Measurements from ENCODE around the gene TDRD6.
A peak's percentile ranks its signal among the peaks of the same experiment; 100 is the strongest.

The TDRD6 gene

DNA sequence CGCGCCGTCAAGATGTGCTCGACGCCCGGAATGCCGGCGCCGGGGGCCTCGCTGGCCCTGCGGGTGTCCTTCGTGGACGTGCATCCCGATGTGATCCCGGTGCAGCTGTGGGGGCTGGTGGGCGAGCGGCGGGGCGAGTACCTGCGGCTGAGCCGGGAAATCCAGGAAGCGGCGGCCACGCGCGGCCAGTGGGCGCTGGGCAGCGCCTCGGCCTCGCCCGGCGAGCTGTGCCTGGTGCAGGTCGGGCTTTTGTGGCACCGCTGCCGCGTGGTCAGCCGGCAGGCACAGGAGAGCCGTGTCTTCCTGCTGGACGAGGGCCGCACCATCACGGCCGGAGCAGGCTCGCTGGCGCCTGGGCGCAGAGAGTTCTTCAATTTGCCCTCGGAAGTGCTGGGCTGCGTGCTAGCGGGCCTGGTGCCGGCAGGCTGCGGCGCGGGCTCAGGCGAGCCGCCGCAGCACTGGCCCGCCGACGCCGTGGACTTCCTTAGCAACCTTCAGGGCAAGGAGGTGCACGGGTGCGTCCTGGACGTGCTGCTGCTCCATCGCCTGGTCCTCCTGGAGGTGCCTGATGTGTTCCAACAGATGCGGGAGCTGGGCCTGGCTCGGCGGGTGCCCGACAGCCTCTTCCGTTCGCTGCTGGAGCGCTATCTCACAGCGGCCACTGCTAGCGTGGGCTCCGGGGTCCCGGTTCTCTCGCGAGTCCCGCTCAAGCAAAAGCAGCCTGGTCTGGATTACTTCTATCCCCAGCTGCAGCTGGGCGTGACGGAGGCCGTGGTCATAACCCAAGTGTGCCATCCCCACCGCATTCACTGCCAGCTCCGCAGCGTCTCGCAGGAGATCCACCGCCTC lies 656 bp downstream of the TDRD6 start:
- DNase-seq (ENCODE audit: low spot score), result no peak

DNA sequence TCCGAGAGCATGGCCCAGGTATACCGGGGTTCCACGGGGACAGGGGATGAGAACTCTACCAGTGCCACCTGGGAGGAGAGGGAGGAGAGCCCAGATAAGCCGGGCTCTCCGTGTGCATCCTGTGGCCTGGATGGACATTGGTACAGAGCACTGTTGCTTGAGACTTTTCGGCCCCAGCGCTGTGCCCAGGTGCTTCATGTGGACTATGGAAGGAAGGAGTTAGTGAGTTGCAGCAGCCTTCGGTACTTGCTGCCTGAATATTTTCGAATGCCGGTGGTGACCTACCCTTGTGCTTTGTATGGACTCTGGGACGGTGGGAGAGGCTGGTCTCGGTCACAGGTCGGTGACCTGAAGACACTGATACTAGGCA lies 1.3 kb downstream of the TDRD6 start:
- DNase-seq (ENCODE audit: low spot score), result no peak

DNA sequence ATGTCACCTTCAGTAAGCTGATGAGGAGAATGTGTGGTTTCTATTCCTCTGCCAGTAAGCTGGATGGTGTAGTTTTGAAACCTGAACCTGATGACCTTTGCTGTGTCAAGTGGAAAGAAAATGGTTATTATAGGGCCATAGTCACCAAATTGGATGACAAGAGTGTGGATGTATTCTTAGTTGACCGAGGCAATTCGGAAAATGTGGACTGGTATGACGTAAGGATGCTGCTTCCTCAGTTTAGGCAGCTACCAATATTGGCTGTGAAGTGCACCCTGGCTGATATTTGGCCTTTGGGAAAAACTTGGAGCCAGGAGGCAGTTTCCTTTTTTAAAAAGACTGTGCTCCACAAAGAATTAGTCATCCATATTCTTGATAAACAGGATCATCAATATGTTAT lies 2.0 kb downstream of the TDRD6 start:
- DNase-seq (ENCODE audit: low spot score), result no peak

DNA sequence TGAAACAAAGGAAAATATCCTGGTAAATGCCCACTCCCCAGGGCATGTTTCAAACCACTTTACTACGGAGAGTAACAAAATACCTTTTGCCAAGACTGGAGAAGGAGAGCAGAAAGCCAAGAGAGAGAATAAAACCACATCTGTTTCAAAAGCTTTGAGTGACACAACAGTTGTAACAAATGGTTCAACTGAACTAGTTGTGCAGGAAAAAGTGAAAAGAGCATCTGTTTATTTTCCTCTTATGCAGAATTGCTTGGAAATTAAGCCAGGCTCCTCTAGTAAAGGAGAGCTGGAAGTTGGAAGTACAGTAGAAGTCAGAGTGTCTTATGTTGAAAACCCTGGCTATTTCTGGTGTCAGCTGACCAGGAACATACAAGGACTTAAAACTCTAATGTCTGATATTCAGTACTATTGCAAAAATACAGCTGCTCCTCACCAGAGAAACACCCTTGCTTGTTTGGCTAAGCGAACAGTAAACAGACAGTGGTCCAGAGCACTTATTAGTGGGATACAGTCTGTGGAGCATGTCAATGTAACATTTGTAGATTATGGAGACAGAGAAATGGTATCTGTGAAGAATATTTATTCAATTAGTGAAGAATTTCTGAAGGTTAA lies 2.6 kb downstream of the TDRD6 start:
- no peak for DNase-seq (ENCODE audit: low spot score)

DNA sequence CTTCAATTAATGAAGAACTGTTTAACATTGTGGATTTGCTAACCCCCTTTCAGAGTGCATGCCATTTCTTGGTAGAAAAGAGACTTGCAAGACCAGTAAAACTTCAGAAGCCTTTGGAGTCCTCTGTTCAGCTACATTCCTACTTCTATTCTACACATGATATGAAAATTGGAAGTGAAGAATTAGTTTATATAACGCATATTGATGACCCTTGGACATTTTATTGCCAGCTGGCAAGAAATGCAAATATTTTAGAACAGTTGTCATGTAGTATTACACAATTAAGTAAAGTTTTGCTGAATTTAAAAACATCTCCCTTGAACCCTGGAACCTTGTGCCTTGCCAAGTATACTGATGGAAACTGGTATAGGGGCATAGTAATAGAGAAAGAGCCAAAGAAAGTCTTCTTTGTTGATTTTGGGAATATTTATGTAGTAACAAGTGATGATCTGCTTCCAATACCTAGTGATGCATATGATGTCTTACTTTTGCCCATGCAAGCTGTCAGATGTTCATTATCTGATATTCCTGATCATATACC lies 3.3 kb downstream of the TDRD6 start:
- DNase-seq (ENCODE audit: low spot score), result no peak

- no peak for DNase-seq (ENCODE audit: low spot score)
Measured at GRCh38 chr6:46699970-46700369, 12.3 kb downstream of the TDRD6 start.

DNA sequence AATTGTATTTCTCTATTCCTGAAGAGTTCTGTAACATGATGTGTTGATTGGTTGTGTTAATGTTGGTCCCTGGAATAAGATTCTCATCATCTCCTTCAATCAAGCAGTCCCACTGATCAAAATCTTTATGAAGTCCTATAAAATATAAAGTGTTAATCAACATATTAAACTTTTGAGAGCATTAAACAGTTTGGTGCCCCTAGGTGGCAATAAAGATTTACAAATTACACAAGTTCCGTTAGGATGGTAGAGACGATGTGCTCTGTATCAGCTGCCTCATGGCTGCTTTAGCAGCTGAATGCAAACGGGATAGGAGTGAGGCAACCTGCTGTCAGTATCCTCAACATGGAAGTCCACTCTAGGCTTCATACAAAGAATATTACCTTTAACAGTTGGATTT lies 16.9 kb downstream of the TDRD6 start:
- DNase-seq (ENCODE audit: low spot score), result peak; percentile 41

DNA sequence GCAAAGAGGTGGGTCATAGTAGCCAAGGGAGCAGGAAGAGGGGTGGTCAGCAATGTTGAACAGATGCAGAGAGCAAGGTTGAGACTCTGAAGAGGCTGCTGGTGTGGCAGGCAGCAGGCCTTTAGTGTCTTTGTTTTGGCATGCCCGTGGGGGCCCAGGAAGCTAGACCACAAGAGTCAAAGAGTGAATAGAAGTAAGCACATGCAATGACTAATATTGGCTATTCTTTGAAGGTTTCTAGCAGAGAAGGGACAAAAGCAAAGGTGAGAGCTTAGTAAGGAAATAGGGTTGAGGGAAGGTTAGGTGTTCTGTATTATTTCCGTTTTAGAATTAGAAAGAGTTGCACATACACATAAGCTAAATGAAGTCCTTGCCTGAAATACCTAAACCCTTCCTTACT lies 18.8 kb downstream of the TDRD6 start:
- DNase-seq (ENCODE audit: low spot score), result no peak

- no peak for DNase-seq (ENCODE audit: low spot score)
Measured at GRCh38 chr6:46711491-46711890, 23.8 kb downstream of the TDRD6 start.

GRCh38 chr6:46715141-46715540 lies 27.5 kb downstream of the TDRD6 start:
- peak; percentile 59 for DNase-seq (ENCODE audit: low spot score)

DNA sequence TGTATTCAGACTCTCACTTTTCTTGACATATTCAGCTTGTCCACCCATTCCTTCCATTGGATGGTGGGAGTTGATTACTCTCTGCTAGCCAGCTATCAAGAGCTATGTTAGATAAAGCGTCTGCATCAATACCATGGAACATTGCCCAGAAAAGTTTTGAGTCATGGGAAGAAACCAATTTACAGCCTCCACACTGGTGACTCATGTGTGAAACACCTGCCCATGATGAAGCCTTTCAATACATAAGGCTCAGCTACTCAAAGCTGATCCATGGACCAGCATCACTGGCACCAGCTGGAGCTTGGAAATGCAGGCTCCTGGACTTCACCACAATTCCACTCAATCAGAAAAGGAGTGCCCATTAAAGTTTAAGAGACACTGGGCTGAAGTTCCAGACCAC lies 31.4 kb downstream of the TDRD6 start:
- DNase-seq (ENCODE audit: low spot score), result peak; percentile 65

DNA sequence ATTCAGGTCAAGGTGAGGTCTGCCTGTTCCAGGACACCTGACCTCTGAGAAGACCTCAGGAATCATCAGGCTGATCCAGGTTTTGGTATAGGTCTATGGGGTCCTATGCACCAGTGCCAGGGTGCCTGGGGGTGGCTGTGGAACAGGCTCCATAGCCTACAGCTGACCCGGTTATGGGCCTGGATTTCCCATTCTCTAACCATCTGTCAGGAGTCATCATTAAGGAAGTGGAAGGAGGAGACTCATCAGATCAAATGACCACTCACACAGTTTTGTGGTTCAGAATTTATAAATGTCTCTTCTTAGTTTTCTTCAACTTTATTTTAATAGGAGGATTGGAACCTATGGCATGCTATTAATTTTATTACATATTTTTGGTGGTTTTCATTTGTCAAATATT lies 32.7 kb downstream of the TDRD6 start:
- DNase-seq (ENCODE audit: low spot score), result no peak

DNA sequence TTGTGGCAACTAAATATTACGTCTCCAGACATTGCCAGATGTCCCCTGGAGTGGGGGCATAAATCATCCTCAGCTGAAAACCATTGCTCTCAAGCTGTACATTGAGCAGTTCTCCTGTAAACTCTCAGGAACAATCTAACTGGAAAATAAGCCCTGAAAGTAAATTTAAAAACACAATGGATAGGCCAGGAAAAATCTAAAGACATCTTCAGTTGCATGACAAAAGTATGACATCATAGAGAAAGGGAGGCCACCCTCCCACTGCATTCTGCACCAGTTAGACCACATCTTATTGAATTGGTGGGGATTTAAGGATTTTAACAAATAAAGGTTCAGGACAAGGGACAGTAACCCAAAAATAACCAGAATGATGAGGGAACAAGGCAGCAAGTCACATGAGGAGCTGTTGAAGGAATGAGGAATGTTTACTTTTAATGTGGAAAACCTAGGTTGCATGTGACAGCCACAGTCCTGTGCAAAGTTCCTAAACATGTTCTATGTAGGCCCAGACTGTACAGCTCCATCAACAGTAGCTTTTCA lies 42.2 kb downstream of the TDRD6 start:
- no peak for DNase-seq (ENCODE audit: low spot score)

- no peak for DNase-seq (ENCODE audit: low spot score)
Measured at GRCh38 chr6:46730921-46731461, 43.3 kb downstream of the TDRD6 start.

GRCh38 chr6:46733341-46733801 lies 45.7 kb downstream of the TDRD6 start:
- DNase-seq (ENCODE audit: low spot score), result no peak

GRCh38 chr6:46734867-46735719 lies 47.4 kb downstream of the TDRD6 start, which contains the start of gene PLA2G7:
TSS of gene PLA2G7 (minus strand) at chr6:46735375. CDS start at chr6:46722891, 12,484 bp downstream.
- no peak for DNase-seq (ENCODE audit: low spot score)

DNA sequence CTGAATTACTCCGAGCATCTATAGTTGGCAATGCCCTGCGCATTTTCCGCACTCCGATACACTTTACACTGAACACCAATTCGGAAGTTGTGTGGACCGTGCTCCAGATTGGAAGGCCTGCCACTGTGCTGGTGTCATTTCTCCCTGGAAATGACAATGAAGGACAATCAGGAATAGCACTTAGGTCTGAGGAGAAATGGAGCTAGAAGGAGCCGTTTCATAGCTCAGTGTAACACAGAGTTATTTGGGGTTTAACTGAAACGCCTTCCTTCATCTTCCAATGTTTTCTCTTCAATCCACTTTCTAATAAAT lies 48.0 kb downstream of the TDRD6 start:
- DNase-seq (ENCODE audit: low spot score), result no peak

- no peak for DNase-seq (ENCODE audit: low spot score)
Measured at GRCh38 chr6:46736906-46737305, 49.2 kb downstream of the TDRD6 start.

DNA sequence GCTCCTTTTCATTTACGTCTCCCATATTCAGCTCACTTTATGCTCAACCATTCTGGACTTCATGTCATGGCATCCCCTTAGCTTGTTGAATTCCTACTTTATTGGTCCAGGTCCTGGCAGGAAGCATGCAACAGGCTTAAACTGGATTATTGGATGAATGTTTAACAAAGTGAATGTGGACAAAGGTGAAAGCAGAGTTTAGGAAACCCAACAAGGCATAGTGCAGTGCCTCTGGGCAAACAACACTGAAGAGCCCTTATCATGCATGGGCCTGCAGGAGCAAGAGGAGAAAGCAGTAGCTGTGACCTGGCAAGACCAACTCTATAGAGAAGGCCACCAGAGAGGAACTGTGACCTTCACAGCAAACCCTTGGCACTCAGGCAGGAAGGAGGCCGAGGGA lies 53.8 kb downstream of the TDRD6 start:
- no peak for DNase-seq (ENCODE audit: low spot score)

DNA sequence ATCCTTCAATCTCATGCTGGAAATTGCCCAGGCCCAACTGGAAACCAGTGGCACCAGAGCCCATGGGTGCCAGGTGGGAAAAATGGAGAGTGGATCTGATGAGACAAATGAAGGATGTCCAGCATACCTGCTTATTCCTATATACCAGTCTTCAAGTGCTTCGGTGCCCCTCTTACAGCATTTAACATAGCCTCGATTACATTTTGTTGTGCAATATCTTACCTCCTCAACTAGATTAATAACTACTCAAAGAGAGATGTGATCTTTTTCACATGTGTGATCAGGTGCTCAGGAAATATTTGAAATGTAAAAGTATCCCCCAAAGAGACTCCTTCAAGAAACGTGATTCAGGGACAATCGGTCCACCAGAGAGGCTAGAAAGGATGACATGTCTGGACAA lies 54.2 kb downstream of the TDRD6 start:
- DNase-seq (ENCODE audit: low spot score), result no peak

DNA sequence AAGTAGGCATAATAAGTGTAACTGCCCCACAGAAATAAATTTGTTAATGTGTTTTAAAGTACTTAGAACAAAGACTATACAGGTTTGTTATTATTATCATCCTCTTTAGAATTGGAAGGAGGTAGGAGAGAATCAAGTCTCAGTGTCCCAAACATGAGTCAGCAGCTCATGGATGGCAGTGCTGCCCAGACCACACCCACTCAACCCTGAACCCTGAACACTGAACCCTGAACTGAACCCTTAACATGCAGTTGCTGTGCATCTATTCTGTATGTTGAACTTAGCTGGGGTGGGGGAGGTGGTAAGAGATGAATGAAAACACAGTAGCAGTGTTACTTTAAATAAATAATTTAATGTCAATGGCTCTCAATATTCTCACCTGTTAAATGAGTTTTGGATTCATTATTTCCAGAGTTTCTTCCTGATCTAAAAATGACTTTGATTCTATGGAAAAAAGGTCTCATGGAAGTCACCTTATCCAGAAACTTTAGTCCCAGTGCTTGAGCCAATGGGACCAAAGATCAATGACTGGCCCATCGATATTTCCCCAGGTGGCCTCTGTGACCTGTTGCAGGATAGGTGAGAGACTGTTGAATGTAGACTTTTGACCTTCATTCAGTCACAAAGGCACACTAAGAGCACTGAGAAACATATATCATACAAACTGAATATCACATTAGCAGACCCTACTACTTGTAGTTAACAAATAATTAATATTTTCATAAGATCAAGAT lies 55.9 kb downstream of the TDRD6 start:
- no peak for DNase-seq (ENCODE audit: low spot score)

All from COLO829 (cell line).